ENCODE measurements around the gene ZDHHC22.

DNA sequence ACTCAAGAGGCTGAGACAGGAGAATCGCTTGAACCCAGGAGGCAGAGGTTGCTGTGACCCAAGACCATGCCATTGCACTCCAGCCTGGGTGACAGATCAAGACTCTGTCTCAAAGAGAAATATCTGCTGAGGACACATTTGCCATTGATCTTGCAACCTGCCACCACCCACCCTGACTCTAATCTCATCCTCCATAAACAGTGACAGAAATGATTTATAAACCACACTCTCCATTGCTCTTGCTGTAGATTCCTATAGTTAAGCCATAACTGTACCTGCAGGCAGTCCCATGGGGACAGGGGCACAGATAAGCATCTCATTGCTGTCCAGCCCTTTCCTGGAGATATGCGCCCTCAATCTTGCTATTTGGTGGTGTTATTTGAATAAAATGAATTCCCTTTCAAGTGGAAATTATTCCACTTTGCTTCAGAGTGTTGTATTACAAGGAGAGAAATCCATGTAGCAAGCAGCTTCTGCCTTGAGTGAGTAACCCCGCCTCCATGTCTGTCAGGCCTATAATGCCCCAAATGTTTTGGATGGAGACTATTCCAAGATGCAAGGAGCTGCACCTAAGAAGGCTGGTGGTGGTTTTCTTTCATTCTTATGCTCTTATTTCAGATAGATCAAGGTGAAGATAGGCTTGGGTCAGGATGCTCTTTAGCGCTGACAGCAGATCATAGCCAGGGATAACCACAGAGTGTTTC is 3.0 kb upstream of the ZDHHC22 start:
- TF ChIP-seq, protein P1, sequence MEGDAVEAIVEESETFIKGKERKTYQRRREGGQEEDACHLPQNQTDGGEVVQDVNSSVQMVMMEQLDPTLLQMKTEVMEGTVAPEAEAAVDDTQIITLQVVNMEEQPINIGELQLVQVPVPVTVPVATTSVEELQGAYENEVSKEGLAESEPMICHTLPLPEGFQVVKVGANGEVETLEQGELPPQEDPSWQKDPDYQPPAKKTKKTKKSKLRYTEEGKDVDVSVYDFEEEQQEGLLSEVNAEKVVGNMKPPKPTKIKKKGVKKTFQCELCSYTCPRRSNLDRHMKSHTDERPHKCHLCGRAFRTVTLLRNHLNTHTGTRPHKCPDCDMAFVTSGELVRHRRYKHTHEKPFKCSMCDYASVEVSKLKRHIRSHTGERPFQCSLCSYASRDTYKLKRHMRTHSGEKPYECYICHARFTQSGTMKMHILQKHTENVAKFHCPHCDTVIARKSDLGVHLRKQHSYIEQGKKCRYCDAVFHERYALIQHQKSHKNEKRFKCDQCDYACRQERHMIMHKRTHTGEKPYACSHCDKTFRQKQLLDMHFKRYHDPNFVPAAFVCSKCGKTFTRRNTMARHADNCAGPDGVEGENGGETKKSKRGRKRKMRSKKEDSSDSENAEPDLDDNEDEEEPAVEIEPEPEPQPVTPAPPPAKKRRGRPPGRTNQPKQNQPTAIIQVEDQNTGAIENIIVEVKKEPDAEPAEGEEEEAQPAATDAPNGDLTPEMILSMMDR (IDR thresholded peaks at IDR 0.05) = no peak
- TF ChIP-seq POLR2A (IDR thresholded peaks at IDR 0.05) = no peak

Measured in adrenal gland (tissue), 5 donors.